ENCODE measurements around the gene RFX6. TPM values are rescaled to one million over a fixed set of nuclear protein-coding genes. Genes with fewer than 3 reads are reported as not detected.

RFX6 gene
- total and polyA plus RNA-seq, 2 donors (not counting 1 experiment from before 2014, with no cell fraction given) = not detected

GRCh38 chr6:116858060-116858459 lies 19.0 kb upstream of the RFX6 start:
- Histone ChIP-seq H3K9ac (ENCODE audit: insufficient read depth, low read length) (no peak overlapping the region), H4K20me1 (ENCODE audit: control insufficient read depth, extremely low read depth, insufficient read depth, low read length) (no peaks in the 10 kb centered on the region), H3K4me3 (replicated peaks in 1 of 4; ENCODE audit: control extremely low read depth in 1 of 4, insufficient read depth in 1 of 4, low read depth in 3 of 4, low read length in 4 of 4) (no peak overlapping the region), H2AFZ (ENCODE audit: low read length) (no peak overlapping the region), H3K9me3 (ENCODE audit: control insufficient read depth, insufficient read depth, low read depth, low read length) (no peaks in the 10 kb centered on the region), H3K4me2 (ENCODE audit: extremely low read depth, insufficient read depth, low read length) (no peak overlapping the region), H3K36me3 (ENCODE audit: control insufficient read depth, insufficient read depth, low read length) (no peaks in the 10 kb centered on the region), H3K79me2 (ENCODE audit: control insufficient read depth, insufficient read depth, low read length) (no peaks in the 10 kb centered on the region), H3K27me3 (ENCODE audit: control insufficient read depth, insufficient read depth, low read length) (no peaks in the 10 kb centered on the region), H3K4me1 (ENCODE audit: control insufficient read depth, extremely low read depth, insufficient read depth, low read length) (no peaks in the 10 kb centered on the region), H3K27ac (ENCODE audit: insufficient read depth, low read length) (no peak overlapping the region)
- no peak for DNase-seq (ENCODE audit: low read depth in 2 of 2)
- TF ChIP-seq CTCF (conservative IDR thresholded peaks at IDR 0.05 in 1 of 2, IDR thresholded peaks at IDR 0.05 in 1 of 2; ENCODE audit: low read depth in 1 of 2, low read length in 2 of 2) = no peak
- no peak for TF ChIP-seq EZH2 (IDR thresholded peaks at IDR 0.05; ENCODE audit: low read length, missing control alignments)

- Histone ChIP-seq H3K9me3 (ENCODE audit: control insufficient read depth, insufficient read depth, low read depth, low read length) (no peaks in the 10 kb centered on the region), H3K9ac (ENCODE audit: insufficient read depth, low read length) (no peak overlapping the region), H3K4me2 (ENCODE audit: extremely low read depth, insufficient read depth, low read length) (no peak overlapping the region), H3K36me3 (ENCODE audit: control insufficient read depth, insufficient read depth, low read length) (no peaks in the 10 kb centered on the region), H3K27me3 (ENCODE audit: control insufficient read depth, insufficient read depth, low read length) (no peaks in the 10 kb centered on the region), H4K20me1 (ENCODE audit: control insufficient read depth, extremely low read depth, insufficient read depth, low read length) (no peaks in the 10 kb centered on the region), H3K4me3 (replicated peaks in 1 of 4; ENCODE audit: control extremely low read depth in 1 of 4, insufficient read depth in 1 of 4, low read depth in 3 of 4, low read length in 4 of 4) (no peak overlapping the region), H3K27ac (ENCODE audit: insufficient read depth, low read length) (no peak overlapping the region), H3K79me2 (ENCODE audit: control insufficient read depth, insufficient read depth, low read length) (no peaks in the 10 kb centered on the region), H2AFZ (ENCODE audit: low read length) (no peak overlapping the region), H3K4me1 (ENCODE audit: control insufficient read depth, extremely low read depth, insufficient read depth, low read length) (no peaks in the 10 kb centered on the region)
- TF ChIP-seq CTCF (conservative IDR thresholded peaks at IDR 0.05 in 1 of 2, IDR thresholded peaks at IDR 0.05 in 1 of 2; ENCODE audit: low read depth in 1 of 2, low read length in 2 of 2) (no peak), EZH2 (IDR thresholded peaks at IDR 0.05; ENCODE audit: low read length, missing control alignments) (no peak)
- no peak for DNase-seq (ENCODE audit: low read depth in 2 of 2)
These were observed 17.8 kb upstream of the RFX6 start for GRCh38 chr6:116859264-116859663.

GRCh38 chr6:116866281-116866871 lies 10.7 kb upstream of the RFX6 start:
- no peaks in the 10 kb centered on the region for H3K9me3 ChIP-seq (ENCODE audit: control insufficient read depth, insufficient read depth, low read depth, low read length)
- H3K4me1 ChIP-seq (ENCODE audit: control insufficient read depth, extremely low read depth, insufficient read depth, low read length) = no peaks in the 10 kb centered on the region
- TF ChIP-seq CTCF (conservative IDR thresholded peaks at IDR 0.05 in 1 of 2, IDR thresholded peaks at IDR 0.05 in 1 of 2; ENCODE audit: low read depth in 1 of 2, low read length in 2 of 2) (no peak), EZH2 (IDR thresholded peaks at IDR 0.05; ENCODE audit: low read length, missing control alignments) (no peak)
- H3K36me3 ChIP-seq (ENCODE audit: control insufficient read depth, insufficient read depth, low read length) = no peaks in the 10 kb centered on the region
- H3K4me3 ChIP-seq (replicated peaks in 1 of 4; ENCODE audit: control extremely low read depth in 1 of 4, insufficient read depth in 1 of 4, low read depth in 3 of 4, low read length in 4 of 4) = no peak overlapping the region
- H3K27me3 ChIP-seq (ENCODE audit: control insufficient read depth, insufficient read depth, low read length) = no peaks in the 10 kb centered on the region
- H3K4me2 ChIP-seq (ENCODE audit: extremely low read depth, insufficient read depth, low read length) = no peak overlapping the region
- no peak overlapping the region for H2AFZ ChIP-seq (ENCODE audit: low read length)
- no peak overlapping the region for H3K9ac ChIP-seq (ENCODE audit: insufficient read depth, low read length)
- H3K79me2 ChIP-seq (ENCODE audit: control insufficient read depth, insufficient read depth, low read length) = no peaks in the 10 kb centered on the region
- no peak overlapping the region for H3K27ac ChIP-seq (ENCODE audit: insufficient read depth, low read length)
- peak in 1 of 2 donors; percentile 9 for DNase-seq (ENCODE audit: low read depth in 2 of 2)
- no peaks in the 10 kb centered on the region for H4K20me1 ChIP-seq (ENCODE audit: control insufficient read depth, extremely low read depth, insufficient read depth, low read length)
